GM18526 (cell line): Measurements from ENCODE around the gene CHSY3.

Source experiments
- POLR2A ChIP-seq: IDR thresholded peaks from 3 replicates; pipeline ENCODE4 v1.6.1; 2011; ENCODE audit not compliant: insufficient read length; ENCODE audit errors: extremely low read depth

CHSY3 gene

GRCh38 chr5:129977810-129978209 lies 73.5 kb downstream of the CHSY3 start:
- TF ChIP-seq POLR2A: no peak

DNA sequence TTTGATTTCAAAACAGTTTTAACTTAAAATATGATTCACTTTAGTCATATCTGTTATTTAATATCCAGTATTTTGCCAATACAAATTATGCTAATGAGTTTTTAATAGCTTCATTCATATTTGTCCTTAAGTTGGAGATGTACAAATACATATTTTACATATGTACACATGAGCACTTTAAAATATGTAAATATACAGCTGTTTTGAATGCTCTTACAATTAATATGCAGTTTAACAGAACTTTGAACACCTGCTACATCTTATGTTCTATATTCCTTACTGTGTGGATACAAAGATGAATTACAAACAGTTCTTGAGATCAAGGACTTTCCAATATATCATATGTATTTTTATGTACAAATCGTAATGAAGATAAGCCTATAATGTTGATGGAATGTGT lies 74.0 kb downstream of the CHSY3 start:
- no peak for TF ChIP-seq POLR2A

DNA sequence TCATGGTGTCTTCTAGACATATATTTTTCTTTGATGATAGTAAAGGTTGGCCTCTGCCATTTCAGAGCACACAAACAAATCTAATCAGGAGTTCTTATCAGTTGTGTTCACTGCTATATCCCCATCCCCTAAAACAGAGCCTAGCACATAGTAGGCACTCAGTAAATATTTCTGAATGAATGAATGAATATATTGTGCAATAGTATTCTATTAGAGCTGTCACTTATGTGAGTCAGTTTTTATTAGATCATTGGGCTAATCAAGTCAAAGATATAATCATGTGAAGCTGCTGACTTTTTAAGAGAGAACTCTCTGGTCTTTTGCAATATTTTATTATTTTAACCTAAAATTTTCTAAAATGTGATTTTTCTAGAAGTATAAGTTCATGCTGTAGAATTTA lies 84.2 kb downstream of the CHSY3 start:
- TF ChIP-seq POLR2A: no peak

DNA sequence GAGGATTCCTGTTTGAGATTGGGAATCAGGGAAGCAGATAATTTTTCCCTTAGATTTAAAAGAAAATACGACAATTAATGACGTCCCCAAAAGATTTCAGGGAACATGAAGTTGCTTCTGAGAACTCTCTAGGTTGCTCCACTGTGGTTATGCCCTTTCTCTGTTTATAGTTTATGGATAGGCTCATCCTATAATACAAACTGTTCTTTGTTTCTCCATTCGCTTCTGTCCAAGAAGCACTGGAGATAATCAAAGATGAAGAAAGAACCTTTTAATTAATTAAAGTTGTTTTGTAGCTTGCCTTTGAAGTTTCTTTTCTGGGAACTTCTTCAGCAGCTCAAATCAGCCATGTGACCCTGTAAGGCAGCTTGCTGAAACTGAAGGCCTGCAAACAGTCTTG lies 87.5 kb downstream of the CHSY3 start:
- no peak for TF ChIP-seq POLR2A

DNA sequence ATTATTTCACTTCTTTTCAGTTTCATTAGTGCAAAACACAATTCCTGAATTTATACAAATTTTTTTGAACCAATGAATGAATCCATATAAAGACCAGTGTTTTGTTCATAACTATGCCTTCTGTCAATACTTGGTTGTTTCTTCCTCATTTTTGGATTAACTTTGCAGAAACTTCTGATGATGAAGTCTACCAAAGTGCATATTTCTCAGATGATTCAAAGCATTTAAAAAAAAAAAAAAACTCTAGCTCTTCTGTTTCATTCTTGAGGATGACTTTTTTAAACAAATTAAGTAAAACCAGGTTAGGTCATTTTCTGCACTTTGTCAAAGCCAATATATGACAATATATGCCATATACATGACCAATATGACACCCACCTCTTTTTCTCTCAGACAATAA lies 92.6 kb downstream of the CHSY3 start:
- no peak for TF ChIP-seq POLR2A

GRCh38 chr5:130000460-130000859 lies 96.2 kb downstream of the CHSY3 start:
- no peak for TF ChIP-seq POLR2A

DNA sequence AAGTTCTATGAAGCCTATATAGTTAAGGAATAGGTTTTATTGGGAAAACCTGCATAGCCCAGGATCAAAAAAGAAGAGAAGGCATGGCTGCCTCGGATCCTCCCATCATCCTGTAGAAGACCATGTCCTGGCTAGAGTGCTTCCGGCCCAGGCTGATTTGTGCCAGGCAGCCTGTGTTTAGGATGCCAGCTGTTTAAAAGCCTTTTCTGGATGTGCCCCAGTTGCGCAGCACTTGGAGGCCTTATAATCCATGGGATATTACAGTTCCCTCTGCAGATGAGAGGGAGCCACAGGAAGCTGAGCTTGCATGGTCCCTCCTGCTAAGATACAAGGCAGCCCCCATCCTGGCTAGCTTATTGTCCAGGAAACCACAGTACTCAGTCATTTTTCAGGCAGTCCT lies 97.9 kb downstream of the CHSY3 start:
- TF ChIP-seq POLR2A: no peak

DNA sequence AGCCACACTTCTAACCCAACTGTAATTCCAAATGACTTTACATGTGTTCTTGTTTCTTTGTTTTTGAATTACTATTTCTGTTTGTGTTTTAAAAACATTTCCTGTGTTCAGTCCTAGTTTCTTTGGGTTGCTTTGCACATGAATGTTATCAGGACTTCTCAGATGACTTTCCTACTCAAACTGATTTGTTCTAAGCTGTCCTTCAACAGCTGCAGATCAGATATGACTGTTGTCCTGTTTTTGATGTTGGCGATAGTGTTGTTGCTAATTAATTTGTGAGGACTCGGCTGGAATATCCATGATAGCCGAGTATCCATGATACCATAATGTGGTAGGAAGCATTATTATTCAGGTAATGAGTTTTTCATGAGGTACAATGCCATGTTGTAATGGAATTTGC lies 98.6 kb downstream of the CHSY3 start:
- TF ChIP-seq POLR2A: no peak

DNA sequence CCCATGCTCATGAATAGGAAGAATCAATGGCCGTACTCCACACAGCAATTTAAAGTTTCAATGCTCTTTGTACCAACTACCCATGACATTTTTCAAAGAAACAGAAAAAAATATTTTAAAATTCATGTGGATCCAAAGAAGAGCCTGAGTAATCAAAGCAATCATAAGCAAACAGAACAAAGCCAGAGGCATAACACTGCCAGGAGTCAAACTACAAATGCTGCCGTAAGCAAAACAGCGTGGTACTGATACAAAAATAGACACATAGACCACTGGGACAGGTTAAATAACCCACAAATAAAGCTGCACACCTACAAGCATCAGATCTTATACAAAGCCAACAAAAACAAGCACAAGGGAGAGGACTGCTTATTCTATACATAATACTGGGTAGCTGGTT lies 107.7 kb downstream of the CHSY3 start:
- no peak for TF ChIP-seq POLR2A

DNA sequence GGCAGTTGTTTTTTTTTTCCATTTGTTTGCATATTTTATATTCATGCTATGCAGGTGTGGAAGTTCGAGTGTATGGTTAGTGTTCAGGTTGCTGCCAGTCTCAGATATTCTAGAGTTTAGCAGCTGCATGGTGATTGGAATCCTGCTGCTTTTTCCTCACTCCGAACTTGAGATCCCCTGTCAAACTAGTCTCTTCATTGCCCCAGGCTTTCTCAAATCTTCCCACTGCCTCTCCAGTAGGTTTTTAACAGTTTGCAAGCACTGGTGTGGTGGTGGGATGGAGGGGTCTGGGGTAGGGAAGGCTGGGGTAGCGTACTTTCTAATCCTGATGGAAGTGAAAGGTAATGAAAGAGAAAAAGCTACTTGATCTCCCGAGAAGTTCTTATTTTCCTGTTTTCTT lies 112.9 kb downstream of the CHSY3 start:
- TF ChIP-seq POLR2A: no peak

GRCh38 chr5:130018641-130019040 lies 114.4 kb downstream of the CHSY3 start:
- TF ChIP-seq POLR2A: no peak

- TF ChIP-seq POLR2A: no peak
These were observed 116.7 kb downstream of the CHSY3 start for GRCh38 chr5:130021000-130021399.

GRCh38 chr5:130021876-130022275 lies 117.6 kb downstream of the CHSY3 start:
- no peak for TF ChIP-seq POLR2A

GRCh38 chr5:130023604-130024003 lies 119.3 kb downstream of the CHSY3 start:
- no peak for TF ChIP-seq POLR2A

GRCh38 chr5:130024006-130024405 lies 119.7 kb downstream of the CHSY3 start:
- TF ChIP-seq POLR2A: no peak

DNA sequence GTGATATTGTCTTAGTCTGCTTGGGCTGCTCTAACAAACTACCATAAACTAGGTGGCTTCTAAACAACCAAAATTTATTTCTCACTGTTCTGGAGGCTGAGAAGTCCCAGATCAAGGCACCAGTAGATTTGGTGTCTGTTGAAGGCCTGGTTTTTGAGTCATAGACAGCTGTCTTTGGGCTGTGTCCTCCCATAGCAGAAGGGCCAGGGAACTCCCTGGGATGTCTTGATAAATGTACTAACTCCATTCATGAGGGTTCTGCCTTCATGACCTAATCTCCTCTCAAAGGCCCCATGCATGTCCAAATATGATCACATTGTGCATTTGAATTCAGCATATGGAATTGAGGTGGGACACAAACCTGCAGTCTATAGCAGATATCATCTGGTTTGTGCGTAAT lies 121.2 kb downstream of the CHSY3 start:
- no peak for TF ChIP-seq POLR2A

- TF ChIP-seq POLR2A: no peak
These were observed 128.5 kb downstream of the CHSY3 start for GRCh38 chr5:130032807-130033206.

- TF ChIP-seq POLR2A: no peak
These were observed 130.4 kb downstream of the CHSY3 start for GRCh38 chr5:130034566-130035210.

DNA sequence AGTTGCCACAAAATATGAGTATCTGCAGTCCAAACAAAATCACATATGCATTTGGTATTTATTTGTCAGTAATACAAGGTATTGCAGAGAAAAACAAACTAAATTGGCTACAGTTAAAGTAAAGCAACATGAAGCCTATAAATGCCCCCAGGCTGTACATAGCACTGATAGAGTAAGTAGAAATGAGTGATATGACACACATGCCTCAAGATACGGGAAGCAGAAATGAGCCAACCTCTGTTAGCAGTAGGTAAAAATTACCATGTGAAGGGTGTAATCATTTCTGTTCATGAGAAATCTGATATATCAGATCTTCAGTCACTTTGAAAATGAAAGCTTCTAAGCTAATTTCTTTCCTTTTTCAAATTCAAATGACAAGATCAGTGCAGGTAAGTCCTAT lies 131.1 kb downstream of the CHSY3 start:
- TF ChIP-seq POLR2A: no peak
